B cell (primary cell): ENCODE measurements around the gene ZNF423. TPM values are rescaled to one million over a fixed set of nuclear protein-coding genes. Genes with fewer than 3 reads are reported as not detected.

Experiments used
- ATAC-seq: fragments of 200-7000 bp; cut with Tn5 transposase; one replicate; pipeline ENCODE4 v1.10.0; 2021; ENCODE audit warnings: low read depth, mild to moderate bottlenecking, moderate number of reproducible peaks, moderate library complexity
- CTCF ChIA-PET: fragments of 350-600 bp; sonication (Branson Sonifier 250); formaldehyde crosslinking; loops from one replicate; lab custom pipeline; 2021; ENCODE audit warnings: antibody characterized with exemption, inconsistent platforms; lab: Charles Lee
- POLR2A ChIA-PET: fragments of 350-600 bp; sonication (Branson Sonifier 250); formaldehyde crosslinking; loops from one replicate; lab custom pipeline; 2021; ENCODE audit warnings: antibody characterized with exemption; lab: Charles Lee
- DNase-seq: peaks from one replicate; pipeline ENCODE4 v3.0.0; 2013
- H2AFZ ChIP-seq: 2 replicates; pipeline ENCODE4 v1.6.1; 2012; ENCODE audit warnings: mild to moderate bottlenecking, low read depth, low read length; ENCODE audit not compliant: insufficient read depth, poor library complexity, severe bottlenecking
- H3K27ac ChIP-seq, 2 donors: 1 replicate in 1 of 2; 2 replicates in 1 of 2; pipeline ENCODE4 v1.5.1; 2012 to 2013; ENCODE audit warnings: low read length in 2 of 2, mild to moderate bottlenecking in 2 of 2, moderate library complexity in 1 of 2
- H3K27me3 ChIP-seq, 4 experiments: fragments of 200-600 bp in 1 of 4; sonication (generic) in 1 of 4; replicated peaks in 1 of 4; 1 replicate in 2 of 4; 2 replicates in 2 of 4; pipeline versions ENCODE4 v1.6.1 to v1.7.0; 2013 to 2016; ENCODE audit warnings: low read length in 3 of 4, mild to moderate bottlenecking in 2 of 4, mixed read lengths in 1 of 4, moderate library complexity in 1 of 4; ENCODE audit not compliant: insufficient read depth in 4 of 4, control insufficient read depth in 3 of 4; ENCODE audit errors: control extremely low read depth in 1 of 4
- H3K36me3 ChIP-seq, 2 experiments: replicated peaks in 1 of 2; 1 replicate in 1 of 2; 2 replicates in 1 of 2; pipeline versions ENCODE4 v1.6.1 to v1.7.1; 2013; ENCODE audit warnings: low read length in 1 of 2; ENCODE audit not compliant: insufficient read depth in 2 of 2, control insufficient read depth in 1 of 2; ENCODE audit errors: control extremely low read depth in 1 of 2, extremely low read depth in 1 of 2
- H3K4me1 ChIP-seq, 2 donors: fragments of 200-600 bp in 1 of 2; sonication (generic) in 1 of 2; 1 replicate in 1 of 2; 2 replicates in 1 of 2; pipeline versions ENCODE4 v1.5.1 to v1.6.1; 2013 to 2017; ENCODE audit warnings: low read length in 2 of 2; ENCODE audit not compliant: control insufficient read depth in 2 of 2, insufficient read depth in 2 of 2
- H3K4me2 ChIP-seq: replicated peaks from 2 replicates; pipeline ENCODE3; 2012; ENCODE audit warnings: mild to moderate bottlenecking, low read depth, low read length; ENCODE audit not compliant: poor library complexity, severe bottlenecking
- H3K4me3 ChIP-seq, 5 experiments: fragments of 200-600 bp in 1 of 5; sonication (generic) in 1 of 5; 1 replicate in 3 of 5; 2 replicates in 2 of 5; pipeline versions ENCODE4 v1.5.1 to v1.7.0; 2011 to 2016; ENCODE audit warnings: low read length in 4 of 5, mild to moderate bottlenecking in 4 of 5, low read depth in 2 of 5, control low read depth in 1 of 5, moderate library complexity in 1 of 5; ENCODE audit not compliant: insufficient read depth in 1 of 5; ENCODE audit errors: control extremely low read depth in 1 of 5, extremely low read depth in 1 of 5
- H3K79me2 ChIP-seq: fragments of 200-600 bp; sonication (generic); one replicate; pipeline ENCODE4 v1.6.0; 2016; ENCODE audit warnings: low read length; ENCODE audit not compliant: control insufficient read depth, insufficient read depth
- H3K9ac ChIP-seq: fragments of 200-600 bp; sonication (generic); 2 replicates; pipeline ENCODE4 v1.6.1; 2017; ENCODE audit warnings: mild to moderate bottlenecking, low read length, moderate library complexity
- H3K9me3 ChIP-seq, 3 donors: one replicate each; pipeline versions ENCODE4 v1.6.1 to v1.7.1; 2013; ENCODE audit warnings: low read length in 2 of 3; ENCODE audit not compliant: control insufficient read depth in 2 of 3, insufficient read depth in 1 of 3; ENCODE audit errors: control extremely low read depth in 1 of 3
- H4K20me1 ChIP-seq: 2 replicates; pipeline ENCODE4 v1.6.0; 2012; ENCODE audit warnings: mild to moderate bottlenecking, low read length; ENCODE audit not compliant: insufficient read depth, control insufficient read depth, poor library complexity, severe bottlenecking
- H3K27ac Mint-ChIP-seq: one replicate; pipeline ENCODE4 v1.8.0; 2021; ENCODE audit warnings: mixed read lengths
- H3K27me3 Mint-ChIP-seq: one replicate; pipeline ENCODE4 v1.8.0; 2021; ENCODE audit warnings: mixed read lengths
- H3K4me1 Mint-ChIP-seq: one replicate; pipeline ENCODE4 v1.8.0; 2021; ENCODE audit warnings: mixed read lengths
- H3K4me3 Mint-ChIP-seq: one replicate; pipeline ENCODE4 v1.8.0; 2021; ENCODE audit warnings: mixed read lengths
- H3K9me3 Mint-ChIP-seq: one replicate; pipeline ENCODE4 v1.8.0; 2022; ENCODE audit warnings: mixed read lengths; ENCODE audit not compliant: insufficient read depth
- CTCF ChIP-seq: fragments of 200-600 bp; IDR thresholded peaks from one replicate; pipeline ENCODE4 v1.8.0; 2022; ENCODE audit warnings: antibody characterized with exemption, mild to moderate bottlenecking
- EZH2 ChIP-seq: IDR thresholded peaks from 2 replicates; pipeline ENCODE4 v1.6.1; 2012; ENCODE audit warnings: borderline replicate concordance, low read depth, mild to moderate bottlenecking, moderate library complexity, low read length; ENCODE audit not compliant: insufficient read depth, poor library complexity, severe bottlenecking
- WGBS: methylation state at CpG from one replicate; pipeline ENCODE4 v1.1.5; 2013; ENCODE audit warnings: missing lambda C conversion rate; ENCODE audit not compliant: insufficient coverage; 5-methylcytosine and 5-hydroxymethylcytosine counted together
- intact Hi-C: fragments of 100-400 bp; cut with micrococcal nuclease; formaldehyde crosslinking; loops from one replicate; pipeline ENCODE4 v1.10.0; 2022
- polyA plus RNA-seq: library from polyadenylated mRNA; depleted of rRNA; stranded (reverse); fragments of >200 nt; gene quantifications from 2 replicates; pipeline ENCODE4 v1.2.3, GENCODE V29; 2012
- total RNA-seq, 2 donors: library from RNA; stranded (reverse); fragments of 120-200 nt in 1 of 2; gene quantifications; 1 replicate in 1 of 2; 2 replicates in 1 of 2; pipeline versions ENCODE4 v1.2.3 to v1.2.4, GENCODE V29; 2013 to 2022

Gene ZNF423
- total and polyA plus RNA-seq, 2 donors (not counting 1 experiment from before 2014, with no cell fraction given): not detected

DNA sequence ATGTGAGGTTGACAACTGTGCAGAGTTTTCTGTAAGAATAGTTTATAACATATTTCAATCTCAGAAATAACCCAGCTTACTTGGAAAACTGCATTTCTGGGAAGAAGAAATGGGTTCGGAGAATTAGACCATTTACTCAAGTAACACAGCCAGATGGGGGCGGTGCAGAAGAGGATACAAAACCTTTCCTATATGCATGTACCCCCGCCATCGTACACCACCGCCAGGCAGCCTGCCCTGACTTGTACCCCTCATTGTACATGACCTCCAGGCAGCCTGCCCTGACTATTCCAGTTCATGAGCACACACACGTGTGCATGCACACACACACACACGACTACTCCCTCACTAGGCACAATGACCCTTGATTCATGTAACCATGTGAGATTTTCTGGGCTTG is 328.3 kb downstream of the ZNF423 start:
- no peaks in the 10 kb centered on the region for H3K36me3 ChIP-seq
- H3K79me2 ChIP-seq: no peaks in the 10 kb centered on the region
- Mint-ChIP-seq H3K4me1 (peaks cover 23% of the 10 kb centered on the region), H3K27me3 (peaks cover 32% of the 10 kb centered on the region), H3K4me3 (peak overlapping the region; percentile 81), H3K27ac (no peak overlapping the region), H3K9me3 (no peaks in the 10 kb centered on the region)
- H3K9me3 ChIP-seq: peaks cover 0 to 2% (median 0%) of the 10 kb centered on the region in 3 donors
- H3K4me1 ChIP-seq: peaks cover 0 to 11% of the 10 kb centered on the region in 2 donors
- H3K4me3 ChIP-seq: peak overlapping the region in 2 of 5 experiments; percentile 19 to 49
- POLR2A ChIA-PET: no interaction called here
- no peaks in the 10 kb centered on the region for H4K20me1 ChIP-seq
- WGBS: 90% methylated on average over 6 of the region's 7 CpGs
- intact Hi-C loops: no loop called here
- TF ChIP-seq CTCF (no peak), EZH2 (no peak)
- no peak for DNase-seq
- no peak for ATAC-seq
- H3K9ac ChIP-seq: peak overlapping the region; percentile 62
- peak overlapping the region; percentile 72 for H3K4me2 ChIP-seq
- peak overlapping the region; percentile 82 for H2AFZ ChIP-seq
- no peak overlapping the region for H3K27ac ChIP-seq
- H3K27me3 ChIP-seq: peaks cover 0 to 21% (median 2%) of the 10 kb centered on the region in 4 experiments
- CTCF ChIA-PET: no interaction called here

- intact Hi-C loops: no loop called here
- Mint-ChIP-seq H3K27ac (no peak overlapping the region), H3K9me3 (no peaks in the 10 kb centered on the region), H3K4me1 (peaks cover 23% of the 10 kb centered on the region), H3K27me3 (peaks cover 38% of the 10 kb centered on the region), H3K4me3 (no peak overlapping the region)
- Histone ChIP-seq H3K36me3 (no peaks in the 10 kb centered on the region), H3K79me2 (no peaks in the 10 kb centered on the region), H3K4me3 (no peak overlapping the region), H3K4me1 (peaks cover 0 to 11% of the 10 kb centered on the region in 2 donors), H3K4me2 (no peak overlapping the region), H3K27me3 (peaks cover 0 to 21% (median 2%) of the 10 kb centered on the region in 4 experiments), H3K27ac (no peak overlapping the region), H3K9ac (no peak overlapping the region), H4K20me1 (no peaks in the 10 kb centered on the region), H3K9me3 (peaks cover 0 to 2% (median 0%) of the 10 kb centered on the region in 3 donors), H2AFZ (no peak overlapping the region)
- TF ChIP-seq EZH2 (no peak), CTCF (no peak)
- CTCF ChIA-PET: no interaction called here
- POLR2A ChIA-PET: no interaction called here
- ATAC-seq (no peak), DNase-seq (no peak)
- 90% methylated on average over 11 of the region's 11 CpGs for WGBS
These were observed 329.0 kb downstream of the ZNF423 start for GRCh38 chr16:49526860-49527365.
